Glutamatergic neuron (in vitro differentiated cells): ENCODE measurements around the gene GIMAP4. TPM values are rescaled to one million over a fixed set of nuclear protein-coding genes. Genes with fewer than 3 reads are reported as not detected.
"Not testable (repeated sequence)": the region's sequence is repeated elsewhere in the genome, so short reads cannot be mapped to it uniquely, and the experiment has no call there.

ENCODE experiments used
- DNase-seq: peaks from one replicate; pipeline ENCODE4 v3.0.0; 2022
- H3K27ac Mint-ChIP-seq: one replicate; pipeline ENCODE4 v1.8.0; 2020; ENCODE audit warnings: mild to moderate bottlenecking, mixed read lengths, inconsistent platforms; ENCODE audit not compliant: unreplicated experiment
- H3K27me3 Mint-ChIP-seq: one replicate; pipeline ENCODE4 v1.8.0; 2020; ENCODE audit warnings: mild to moderate bottlenecking, moderate library complexity, mixed read lengths, inconsistent platforms; ENCODE audit not compliant: unreplicated experiment
- H3K36me3 Mint-ChIP-seq: one replicate; pipeline ENCODE4 v1.8.0; 2020; ENCODE audit warnings: mild to moderate bottlenecking, mixed read lengths, inconsistent platforms; ENCODE audit not compliant: unreplicated experiment
- H3K4me1 Mint-ChIP-seq: one replicate; pipeline ENCODE4 v1.8.0; 2020; ENCODE audit warnings: mild to moderate bottlenecking, low read depth, mixed read lengths, inconsistent platforms; ENCODE audit not compliant: unreplicated experiment
- H3K4me3 Mint-ChIP-seq: one replicate; pipeline ENCODE4 v1.8.0; 2020; ENCODE audit warnings: mild to moderate bottlenecking, mixed read lengths, inconsistent platforms; ENCODE audit not compliant: unreplicated experiment
- H3K9me3 Mint-ChIP-seq: one replicate; pipeline ENCODE4 v1.8.0; 2020; ENCODE audit warnings: mild to moderate bottlenecking, moderate library complexity, mixed read lengths, inconsistent platforms; ENCODE audit not compliant: unreplicated experiment
- CTCF ChIP-seq: fragments of 200-600 bp; sonication (generic); IDR thresholded peaks from one replicate; pipeline ENCODE4 v1.5.0; 2021; ENCODE audit not compliant: partially characterized antibody, unreplicated experiment
- total RNA-seq: library from RNA; stranded (reverse); fragmentation: NEBNext Ultra II Directional; extraction: Animal tissue kit (Norgen Biotek cat#: 25700); gene quantifications from one replicate; pipeline ENCODE4 v1.2.1, GENCODE V29; 2021; ENCODE audit not compliant: unreplicated experiment

GIMAP4 gene
- total RNA-seq, 1 donor from 2014 or later: not detected

GRCh38 chr7:150610233-150610632, 43.0 kb downstream of the GIMAP4 start:
- Mint-ChIP-seq H3K4me3 (no peak overlapping the region), H3K4me1 (no peaks in the 10 kb centered on the region), H3K27ac (no peak overlapping the region), H3K36me3 (no peaks in the 10 kb centered on the region), H3K27me3 (no peaks in the 10 kb centered on the region), H3K9me3 (peaks cover 5% of the 10 kb centered on the region)
- DNase-seq: no peak
- no peak for TF ChIP-seq CTCF

GRCh38 chr7:150612925-150613324, 45.7 kb downstream of the GIMAP4 start:
- no peaks in the 10 kb centered on the region for H3K27me3 Mint-ChIP-seq
- no peak overlapping the region for H3K4me3 Mint-ChIP-seq
- no peak for DNase-seq
- no peaks in the 10 kb centered on the region for H3K36me3 Mint-ChIP-seq
- H3K9me3 Mint-ChIP-seq: no peaks in the 10 kb centered on the region
- H3K27ac Mint-ChIP-seq: no peak overlapping the region
- no peaks in the 10 kb centered on the region for H3K4me1 Mint-ChIP-seq
- TF ChIP-seq CTCF: no peak

GRCh38 chr7:150613880-150614279, 46.7 kb downstream of the GIMAP4 start:
- H3K36me3 Mint-ChIP-seq: no peaks in the 10 kb centered on the region
- DNase-seq: no peak
- no peaks in the 10 kb centered on the region for H3K9me3 Mint-ChIP-seq
- TF ChIP-seq CTCF: no peak
- no peaks in the 10 kb centered on the region for H3K4me1 Mint-ChIP-seq
- H3K27ac Mint-ChIP-seq: no peak overlapping the region
- no peaks in the 10 kb centered on the region for H3K27me3 Mint-ChIP-seq
- H3K4me3 Mint-ChIP-seq: no peak overlapping the region

GRCh38 chr7:150614426-150614825, 47.2 kb downstream of the GIMAP4 start:
- not testable (repeated sequence) for H3K36me3 Mint-ChIP-seq, DNase-seq, H3K4me1 Mint-ChIP-seq, H3K27me3 Mint-ChIP-seq, H3K27ac Mint-ChIP-seq, H3K9me3 Mint-ChIP-seq, H3K4me3 Mint-ChIP-seq

- not testable (repeated sequence) for H3K4me3 Mint-ChIP-seq, H3K27ac Mint-ChIP-seq, H3K4me1 Mint-ChIP-seq, H3K27me3 Mint-ChIP-seq, DNase-seq, H3K36me3 Mint-ChIP-seq, H3K9me3 Mint-ChIP-seq
Observed at GRCh38 chr7:150615221-150615755, 48.1 kb downstream of the GIMAP4 start.

GRCh38 chr7:150620061-150620460, 52.9 kb downstream of the GIMAP4 start:
- H3K27ac Mint-ChIP-seq: no peak overlapping the region
- H3K4me1 Mint-ChIP-seq: no peaks in the 10 kb centered on the region
- no peaks in the 10 kb centered on the region for H3K27me3 Mint-ChIP-seq
- no peaks in the 10 kb centered on the region for H3K9me3 Mint-ChIP-seq
- H3K4me3 Mint-ChIP-seq: no peak overlapping the region
- no peak for DNase-seq
- no peaks in the 10 kb centered on the region for H3K36me3 Mint-ChIP-seq
- TF ChIP-seq CTCF: no peak
